HCT116 (cell line): ENCODE measurements around the gene HABP2.

Source experiments
- EZH2 ChIP-seq: fragments of 200-600 bp; sonication (generic); IDR thresholded peaks from 2 replicates; pipeline ENCODE4 v1.6.1; 2017; ENCODE audit warnings: antibody characterized with exemption, mixed run types
- POLR2A ChIP-seq: IDR thresholded peaks from 2 replicates; pipeline ENCODE4 v1.7.0; 2011; ENCODE audit warnings: borderline replicate concordance; ENCODE audit not compliant: insufficient read depth, insufficient read length; ENCODE audit errors: extremely low read depth
- RAD21 ChIP-seq: IDR thresholded peaks from 2 replicates; pipeline ENCODE4 v1.6.1; 2012; ENCODE audit warnings: low read depth, mild to moderate bottlenecking
- ZNF274 ChIP-seq: fragments of 200-500 bp; sonication (Bioruptor generic); IDR thresholded peaks from 2 replicates; pipeline ENCODE4 v1.6.1; 2014; ENCODE audit warnings: mild to moderate bottlenecking, low read depth, low read length, inconsistent platforms
- TF ChIP-seq, protein P1 (sequence below), 3 experiments: fragments of 200-600 bp in 1 of 3; sonication (generic) in 1 of 3; IDR thresholded peaks in 2 of 3; conservative IDR thresholded peaks in 1 of 3; 2 replicates each; pipeline ENCODE4 v1.5.1; 2012 to 2017; ENCODE audit warnings: low read depth in 2 of 3, low read length in 2 of 3, antibody characterized with exemption in 1 of 3, borderline replicate concordance in 1 of 3, control low read depth in 1 of 3, mild to moderate bottlenecking in 1 of 3, mixed read lengths in 1 of 3, mixed run types in 1 of 3, moderate library complexity in 1 of 3; ENCODE audit not compliant: insufficient read depth in 1 of 3

DNA sequence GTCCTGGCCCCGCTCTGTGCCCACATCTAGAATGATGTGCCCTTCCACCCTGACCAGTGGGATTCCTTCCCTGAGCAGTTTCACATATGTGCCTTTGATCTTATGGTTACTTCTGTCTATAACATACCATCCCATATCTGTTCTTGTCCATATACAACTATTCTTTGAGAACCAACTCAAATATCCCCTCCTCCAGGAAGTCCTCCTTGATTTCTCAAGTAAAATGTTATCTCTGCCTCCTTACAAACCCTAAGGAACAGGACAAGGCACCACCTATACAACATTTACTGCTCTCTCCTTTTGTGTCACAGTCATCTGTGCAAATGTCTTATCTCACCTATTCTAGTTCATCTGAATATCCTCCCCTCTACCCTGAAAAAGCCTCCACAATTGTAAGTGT lies 28.2 kb downstream of the HABP2 start:
- TF ChIP-seq, protein P1, sequence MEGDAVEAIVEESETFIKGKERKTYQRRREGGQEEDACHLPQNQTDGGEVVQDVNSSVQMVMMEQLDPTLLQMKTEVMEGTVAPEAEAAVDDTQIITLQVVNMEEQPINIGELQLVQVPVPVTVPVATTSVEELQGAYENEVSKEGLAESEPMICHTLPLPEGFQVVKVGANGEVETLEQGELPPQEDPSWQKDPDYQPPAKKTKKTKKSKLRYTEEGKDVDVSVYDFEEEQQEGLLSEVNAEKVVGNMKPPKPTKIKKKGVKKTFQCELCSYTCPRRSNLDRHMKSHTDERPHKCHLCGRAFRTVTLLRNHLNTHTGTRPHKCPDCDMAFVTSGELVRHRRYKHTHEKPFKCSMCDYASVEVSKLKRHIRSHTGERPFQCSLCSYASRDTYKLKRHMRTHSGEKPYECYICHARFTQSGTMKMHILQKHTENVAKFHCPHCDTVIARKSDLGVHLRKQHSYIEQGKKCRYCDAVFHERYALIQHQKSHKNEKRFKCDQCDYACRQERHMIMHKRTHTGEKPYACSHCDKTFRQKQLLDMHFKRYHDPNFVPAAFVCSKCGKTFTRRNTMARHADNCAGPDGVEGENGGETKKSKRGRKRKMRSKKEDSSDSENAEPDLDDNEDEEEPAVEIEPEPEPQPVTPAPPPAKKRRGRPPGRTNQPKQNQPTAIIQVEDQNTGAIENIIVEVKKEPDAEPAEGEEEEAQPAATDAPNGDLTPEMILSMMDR (IDR thresholded peaks at IDR 0.05 in 2 of 3, conservative IDR thresholded peaks at IDR 0.05 in 1 of 3; ENCODE audit: borderline replicate concordance in 1 of 3, insufficient read depth in 1 of 3, low read depth in 2 of 3, low read length in 2 of 3), result no peak
- TF ChIP-seq ZNF274, result no peak
- TF ChIP-seq RAD21, result no peak
- TF ChIP-seq POLR2A, result no peak
- no peak for TF ChIP-seq EZH2
